DMS79 (cell line): ENCODE results near the gene SIPA1L3.
A peak's percentile ranks its signal among the peaks of the same experiment; 100 is the strongest.

Experiments used
- DNase-seq: peaks from one replicate; lab custom pipeline; 2025; lab: John Stamatoyannopoulos, UW

SIPA1L3 gene

GRCh38 chr19:37948362-37948761 lies 41.4 kb downstream of the SIPA1L3 start:
- no peak for DNase-seq

DNA sequence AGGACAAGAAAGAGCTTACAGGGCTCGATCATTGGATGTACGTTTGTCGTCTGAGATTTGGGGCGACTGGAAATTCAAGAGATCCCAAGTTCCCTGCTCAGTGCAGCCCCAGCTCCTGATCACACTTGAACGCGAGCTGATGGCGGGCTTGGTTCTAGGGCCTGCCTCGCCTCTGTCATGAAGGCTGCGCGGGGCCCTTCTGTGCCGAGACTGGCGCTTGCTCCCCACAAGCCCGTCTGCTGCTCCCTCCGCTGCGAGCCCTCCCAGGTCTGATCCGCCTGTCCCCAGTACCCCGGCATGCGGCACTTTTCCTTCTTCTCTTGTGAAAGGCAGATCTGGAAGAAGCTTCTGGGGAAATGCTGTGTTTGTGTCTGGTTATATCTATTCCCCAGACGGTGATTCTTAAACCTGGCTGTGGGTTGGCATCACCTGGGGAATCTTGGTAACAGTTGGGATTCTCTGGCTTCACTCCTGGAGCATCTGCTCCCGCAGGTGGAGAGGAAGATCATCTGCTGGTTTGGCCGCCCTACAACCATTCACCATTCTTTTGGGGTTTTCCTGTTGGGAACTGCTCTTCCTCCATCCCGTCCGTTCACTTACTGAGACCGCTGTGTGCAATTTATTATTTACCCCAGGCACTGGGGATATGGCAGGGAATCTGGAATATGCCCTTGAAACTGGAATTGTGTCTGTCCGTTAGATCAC lies 43.6 kb downstream of the SIPA1L3 start:
- no peak for DNase-seq

DNA sequence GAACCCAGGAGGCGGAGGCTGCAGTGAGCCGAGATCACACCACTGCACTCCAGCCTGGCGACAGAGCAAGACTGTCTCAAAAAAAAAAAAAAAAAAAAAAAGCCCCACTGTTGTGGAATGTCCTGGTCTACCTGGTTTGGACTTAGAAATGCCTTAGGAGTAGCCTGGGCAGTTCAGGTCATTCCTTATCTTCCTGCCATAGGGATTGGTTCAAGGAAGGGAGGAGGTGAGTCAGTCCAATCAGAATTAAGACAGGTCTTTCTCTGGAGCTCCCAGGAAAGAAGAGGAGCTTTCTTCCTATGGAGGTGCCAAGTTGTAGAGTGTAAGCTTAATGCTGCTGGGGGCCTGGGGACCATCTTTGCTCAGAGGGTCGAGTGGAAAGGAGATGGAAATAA lies 44.8 kb downstream of the SIPA1L3 start:
- no peak for DNase-seq

GRCh38 chr19:37953171-37953917 lies 46.3 kb downstream of the SIPA1L3 start:
- DNase-seq: no peak

GRCh38 chr19:37953918-37954303 lies 46.9 kb downstream of the SIPA1L3 start:
- DNase-seq: no peak

- DNase-seq: peak; percentile 37
Observed at GRCh38 chr19:37954421-37954874, 47.4 kb downstream of the SIPA1L3 start.

DNA sequence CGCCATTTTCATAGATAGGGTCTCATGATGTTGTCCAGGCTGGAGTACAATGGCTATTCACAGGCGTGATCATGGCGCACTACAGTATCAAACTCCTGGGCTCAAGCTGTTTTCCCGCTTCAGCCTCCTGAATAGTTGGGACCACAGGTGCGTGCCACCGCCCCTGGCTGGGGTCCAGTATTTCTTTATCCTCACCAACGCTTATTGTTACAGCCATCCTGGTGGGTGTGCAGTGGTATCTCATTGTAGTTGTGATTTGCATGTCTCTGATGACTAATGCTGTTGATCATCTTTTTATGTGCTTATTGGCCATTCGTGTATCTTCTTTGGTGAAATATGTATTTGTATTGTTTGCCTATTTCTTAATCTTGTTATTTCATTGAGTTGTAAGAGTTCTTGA lies 49.0 kb downstream of the SIPA1L3 start:
- no peak for DNase-seq

DNA sequence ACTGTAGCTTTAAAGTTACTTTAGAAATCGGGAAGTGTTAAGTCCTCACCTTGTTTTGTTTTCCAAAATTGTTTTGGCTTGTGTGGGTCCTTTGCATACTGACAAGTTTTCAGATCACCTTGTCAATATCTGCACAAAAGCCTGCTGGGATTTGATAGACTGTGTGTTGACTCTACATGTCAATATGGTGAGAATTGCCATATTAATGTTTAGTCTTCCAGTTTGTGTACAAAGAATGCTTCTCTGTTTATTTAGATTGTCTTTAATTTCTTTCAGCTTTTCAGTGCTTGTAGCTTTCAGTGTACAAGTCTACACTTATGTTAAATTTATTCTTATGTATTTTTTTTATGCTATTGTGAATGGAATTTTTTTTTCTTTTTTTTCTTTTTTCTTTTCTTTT lies 50.2 kb downstream of the SIPA1L3 start:
- DNase-seq: no peak

DNA sequence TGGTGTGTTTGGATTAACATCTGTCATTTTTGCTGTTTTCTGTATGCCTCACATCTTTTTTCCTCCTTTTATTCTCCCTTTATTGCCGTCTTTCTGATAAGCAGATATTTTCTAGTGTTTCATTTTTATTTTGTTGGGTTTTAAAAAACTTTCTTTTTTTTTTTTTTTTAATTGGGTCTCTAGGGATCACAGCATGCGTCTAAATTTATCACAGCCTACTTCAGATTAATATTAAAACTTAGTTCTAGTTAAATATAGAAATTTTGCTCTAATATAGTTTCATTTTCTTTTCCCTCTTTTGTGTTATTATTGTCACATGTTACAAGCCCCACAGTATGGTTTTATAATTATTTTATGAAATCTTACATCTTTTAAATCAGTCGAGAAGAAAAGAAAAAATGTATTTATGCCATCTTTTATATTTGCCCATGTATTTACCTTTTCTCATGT lies 52.7 kb downstream of the SIPA1L3 start:
- no peak for DNase-seq

GRCh38 chr19:37961198-37961597 lies 54.2 kb downstream of the SIPA1L3 start:
- DNase-seq: no peak

GRCh38 chr19:37963190-37963936 lies 56.4 kb downstream of the SIPA1L3 start:
- DNase-seq: no peak

DNA sequence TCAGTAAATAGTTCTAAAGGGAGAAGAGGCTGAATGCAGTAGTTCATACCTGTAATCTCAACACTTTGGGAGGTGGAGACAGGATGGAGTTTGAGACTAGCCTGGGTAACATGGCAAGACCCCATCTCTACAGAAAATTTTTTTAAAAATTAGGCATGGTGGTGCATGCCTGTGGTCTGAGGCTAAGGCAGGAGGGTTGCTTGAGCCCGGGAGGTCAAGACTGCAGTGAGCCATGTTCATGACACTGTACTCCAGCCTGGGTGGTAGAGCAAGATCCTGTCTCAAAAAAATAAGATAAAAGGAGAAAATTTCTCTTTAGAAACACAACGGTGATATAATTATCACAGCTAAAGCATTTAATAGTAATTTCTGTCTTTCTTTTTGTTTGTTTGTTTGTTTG lies 57.1 kb downstream of the SIPA1L3 start:
- DNase-seq: no peak

GRCh38 chr19:37966211-37966661 lies 59.2 kb downstream of the SIPA1L3 start:
- DNase-seq: no peak

DNA sequence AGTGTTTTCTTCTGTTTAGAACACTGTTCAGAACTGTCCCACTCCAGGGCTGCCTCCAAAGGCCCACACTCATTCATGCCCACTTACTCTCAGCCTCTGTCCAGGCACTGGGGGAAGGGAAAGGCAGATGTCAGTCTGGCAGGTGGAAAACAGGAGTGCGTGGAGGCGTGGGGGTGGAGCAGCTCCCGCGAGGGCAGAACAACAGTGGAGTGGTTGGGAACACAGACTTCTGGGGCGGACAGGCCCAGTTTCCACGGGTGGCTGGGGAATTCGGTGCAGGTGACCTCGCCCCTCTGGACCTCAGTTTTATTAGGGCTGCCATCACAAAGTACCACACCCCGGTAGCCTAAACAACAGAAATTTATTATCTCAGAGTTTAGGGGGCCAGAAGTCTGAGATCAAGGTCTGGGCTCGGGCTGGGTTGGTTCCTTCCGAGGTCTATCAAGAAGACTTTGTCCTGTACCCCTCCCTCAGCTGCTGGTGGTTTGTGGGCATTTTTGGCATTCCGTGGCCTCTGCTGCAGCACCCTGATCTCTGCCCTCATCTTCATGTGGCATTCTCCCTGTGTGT lies 59.7 kb downstream of the SIPA1L3 start:
- no peak for DNase-seq

DNA sequence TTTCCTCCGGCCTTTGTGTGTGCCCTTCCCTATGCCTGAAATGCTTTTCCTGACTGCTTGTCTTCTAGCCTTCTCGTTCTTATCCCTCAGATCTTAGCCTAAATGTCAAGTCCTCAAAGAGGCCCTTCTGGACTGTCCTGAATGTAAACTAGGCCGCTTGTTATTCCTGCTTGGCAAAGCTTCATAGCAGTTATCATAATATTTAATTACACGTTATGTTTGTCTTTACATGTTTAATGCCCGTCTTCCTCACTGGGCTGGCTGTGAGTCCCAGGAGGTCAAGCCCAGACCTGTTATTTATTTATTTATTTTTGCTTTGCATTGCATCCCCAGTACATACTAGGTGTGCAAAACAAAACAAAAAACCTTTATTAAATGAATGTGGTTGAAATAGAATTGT lies 62.7 kb downstream of the SIPA1L3 start:
- peak; percentile 8 for DNase-seq

GRCh38 chr19:37970699-37971098 lies 63.7 kb downstream of the SIPA1L3 start:
- no peak for DNase-seq

DNA sequence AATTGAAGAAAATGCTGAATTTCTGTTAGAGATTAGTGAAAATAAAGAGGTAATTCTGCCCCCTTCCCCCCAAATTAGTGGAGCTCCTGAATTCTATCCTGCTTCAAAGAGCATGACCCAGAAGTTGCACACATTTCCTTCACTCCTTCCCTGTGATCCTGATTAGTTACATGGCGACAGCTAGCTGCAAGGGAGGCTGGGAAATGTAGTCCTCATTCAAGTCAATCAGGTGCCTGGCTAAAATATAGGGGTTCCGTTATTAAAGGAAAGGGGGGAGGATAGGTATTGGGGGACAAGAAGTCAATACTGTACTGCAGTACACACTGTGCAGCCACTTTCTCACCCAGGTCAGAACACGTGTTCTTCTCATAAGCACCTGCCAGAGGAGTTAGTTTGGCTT lies 65.8 kb downstream of the SIPA1L3 start:
- no peak for DNase-seq

DNA sequence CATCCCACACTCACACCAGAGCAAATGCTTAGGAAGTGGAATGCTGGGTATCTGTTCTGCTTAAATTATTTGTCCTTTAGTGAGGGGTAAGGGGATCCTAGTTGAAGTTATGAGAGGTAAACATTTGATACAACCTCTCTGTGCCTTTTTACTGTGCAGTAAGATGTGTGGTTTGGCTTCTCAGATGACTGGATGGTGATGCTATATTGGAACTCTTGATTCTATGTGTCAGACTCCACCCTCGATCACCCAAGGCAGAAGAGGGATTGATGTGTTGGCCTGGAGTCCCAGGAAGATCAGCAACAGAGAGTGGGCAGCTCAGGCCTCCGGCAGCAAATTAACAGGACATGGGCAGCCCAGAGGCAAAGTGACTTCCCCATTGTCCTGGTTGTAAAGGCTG lies 66.7 kb downstream of the SIPA1L3 start:
- DNase-seq: no peak

DNA sequence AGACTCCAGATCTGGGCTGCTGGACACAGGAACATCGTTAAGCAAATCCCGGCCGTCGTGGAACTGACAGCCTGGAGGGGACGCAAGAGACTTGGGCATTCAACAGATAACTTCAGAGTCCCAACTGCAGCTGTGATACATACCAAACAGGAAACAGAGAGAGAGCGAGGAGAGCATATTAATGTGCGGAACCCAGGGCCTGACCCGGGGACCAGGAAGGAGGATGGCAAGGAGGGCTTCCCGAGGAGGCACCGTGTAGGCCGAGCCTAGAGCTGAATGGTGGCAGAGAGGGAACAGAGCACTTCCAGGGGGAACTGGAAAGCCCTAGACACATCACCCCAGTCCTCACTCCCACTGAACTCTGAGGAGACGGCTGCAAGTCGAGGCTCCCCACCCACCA lies 68.1 kb downstream of the SIPA1L3 start:
- DNase-seq: no peak

DNA sequence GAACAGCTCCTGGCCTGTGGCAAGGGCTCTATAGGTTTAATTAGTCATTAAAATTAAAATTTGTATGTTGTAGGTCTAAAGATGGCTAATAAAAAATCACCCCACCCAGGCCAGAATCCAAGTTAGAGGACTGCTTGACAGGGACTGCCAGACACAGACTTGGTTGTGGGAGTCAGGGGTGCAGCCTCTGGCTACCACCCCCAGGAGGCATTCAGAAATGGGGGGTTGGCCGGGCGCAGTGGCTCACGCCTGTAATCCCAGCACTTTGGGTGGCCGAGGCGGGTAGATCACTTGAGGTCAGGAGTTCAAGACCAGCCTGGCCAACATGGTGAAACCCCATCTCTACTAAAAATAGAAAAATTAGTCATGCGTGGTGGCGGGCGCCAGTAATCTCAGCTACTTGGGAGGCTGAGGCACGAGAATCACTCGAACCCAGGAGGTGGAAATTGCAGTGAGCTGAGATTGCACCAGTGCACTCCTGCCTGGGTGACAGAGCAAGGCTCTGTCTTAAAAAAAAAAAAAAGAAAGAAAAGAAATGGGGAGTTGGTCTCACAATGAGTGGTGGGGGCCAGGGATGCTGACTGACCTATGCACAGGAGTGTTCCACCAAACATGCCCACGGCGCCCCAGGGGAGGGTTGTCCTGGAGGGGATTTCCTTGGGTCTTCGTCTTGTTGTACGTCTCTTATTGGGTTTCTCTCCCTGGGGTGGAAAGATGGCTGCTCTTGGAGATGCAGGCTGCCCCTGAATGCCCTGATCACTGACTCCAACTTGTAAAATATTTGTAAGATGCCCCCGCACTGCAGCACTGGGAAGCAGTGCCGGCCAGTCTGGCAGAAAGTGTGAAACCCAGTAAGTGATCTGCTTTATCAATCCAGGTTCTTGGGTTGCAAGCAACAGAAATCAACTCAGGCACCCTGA lies 68.8 kb downstream of the SIPA1L3 start:
- no peak for DNase-seq

- no peak for DNase-seq
Observed at GRCh38 chr19:37977391-37977790, 70.4 kb downstream of the SIPA1L3 start.
